ENCODE results near the gene ADARB1.

GRCh38 chr21:45126204-45126626 lies 51.8 kb downstream of the ADARB1 start:
- TF ChIP-seq CTCF (conservative IDR thresholded peaks at IDR 0.05; ENCODE audit: low read depth, low read length): no peak
- no peak for TF ChIP-seq EZH2 (IDR thresholded peaks at IDR 0.05; ENCODE audit: low read length, unreplicated experiment)

All from PC-3 (cell line).